B cell (primary cell): ENCODE results near the gene IKZF1.

Experiments used
- EZH2 ChIP-seq: IDR thresholded peaks from 2 replicates; pipeline ENCODE4 v1.6.1; 2012; ENCODE audit warnings: borderline replicate concordance, low read depth, mild to moderate bottlenecking, moderate library complexity, low read length; ENCODE audit not compliant: insufficient read depth, poor library complexity, severe bottlenecking
- TF ChIP-seq, protein P1 (sequence below): fragments of 200-600 bp; IDR thresholded peaks from one replicate; pipeline ENCODE4 v1.8.0; 2022; ENCODE audit warnings: antibody characterized with exemption, mild to moderate bottlenecking

DNA sequence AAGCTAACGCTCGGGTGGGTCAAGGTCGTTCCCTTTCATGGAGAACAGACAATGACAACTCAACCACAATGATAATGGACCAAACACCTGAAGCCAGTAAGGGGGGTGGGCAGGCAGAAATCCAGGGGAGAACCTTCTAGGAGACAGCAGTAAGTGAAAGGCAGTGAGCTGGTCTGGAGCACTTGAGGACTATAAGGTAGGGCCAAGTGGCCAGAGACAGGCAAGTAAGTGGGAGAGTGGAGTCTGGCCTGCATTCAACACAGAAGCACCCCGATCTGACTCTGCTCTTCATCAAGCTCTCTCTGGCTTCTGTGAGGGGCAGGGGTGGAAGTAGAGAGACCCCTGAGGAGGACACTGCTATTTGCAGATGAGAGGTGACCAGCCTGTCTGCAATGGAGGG is 7.7 kb upstream of the IKZF1 start:
- TF ChIP-seq, protein P1, sequence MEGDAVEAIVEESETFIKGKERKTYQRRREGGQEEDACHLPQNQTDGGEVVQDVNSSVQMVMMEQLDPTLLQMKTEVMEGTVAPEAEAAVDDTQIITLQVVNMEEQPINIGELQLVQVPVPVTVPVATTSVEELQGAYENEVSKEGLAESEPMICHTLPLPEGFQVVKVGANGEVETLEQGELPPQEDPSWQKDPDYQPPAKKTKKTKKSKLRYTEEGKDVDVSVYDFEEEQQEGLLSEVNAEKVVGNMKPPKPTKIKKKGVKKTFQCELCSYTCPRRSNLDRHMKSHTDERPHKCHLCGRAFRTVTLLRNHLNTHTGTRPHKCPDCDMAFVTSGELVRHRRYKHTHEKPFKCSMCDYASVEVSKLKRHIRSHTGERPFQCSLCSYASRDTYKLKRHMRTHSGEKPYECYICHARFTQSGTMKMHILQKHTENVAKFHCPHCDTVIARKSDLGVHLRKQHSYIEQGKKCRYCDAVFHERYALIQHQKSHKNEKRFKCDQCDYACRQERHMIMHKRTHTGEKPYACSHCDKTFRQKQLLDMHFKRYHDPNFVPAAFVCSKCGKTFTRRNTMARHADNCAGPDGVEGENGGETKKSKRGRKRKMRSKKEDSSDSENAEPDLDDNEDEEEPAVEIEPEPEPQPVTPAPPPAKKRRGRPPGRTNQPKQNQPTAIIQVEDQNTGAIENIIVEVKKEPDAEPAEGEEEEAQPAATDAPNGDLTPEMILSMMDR = no peak
- no peak for TF ChIP-seq EZH2
